ENCODE measurements around the gene OSBP2. TPM values are rescaled to one million over a fixed set of nuclear protein-coding genes. Genes with fewer than 3 reads are reported as not detected.
"Not testable (repeated sequence)": the region's sequence is repeated elsewhere in the genome, so short reads cannot be mapped to it uniquely, and the experiment has no call there.

The OSBP2 gene
- total RNA-seq, 1 donor, result 11.1 TPM

DNA sequence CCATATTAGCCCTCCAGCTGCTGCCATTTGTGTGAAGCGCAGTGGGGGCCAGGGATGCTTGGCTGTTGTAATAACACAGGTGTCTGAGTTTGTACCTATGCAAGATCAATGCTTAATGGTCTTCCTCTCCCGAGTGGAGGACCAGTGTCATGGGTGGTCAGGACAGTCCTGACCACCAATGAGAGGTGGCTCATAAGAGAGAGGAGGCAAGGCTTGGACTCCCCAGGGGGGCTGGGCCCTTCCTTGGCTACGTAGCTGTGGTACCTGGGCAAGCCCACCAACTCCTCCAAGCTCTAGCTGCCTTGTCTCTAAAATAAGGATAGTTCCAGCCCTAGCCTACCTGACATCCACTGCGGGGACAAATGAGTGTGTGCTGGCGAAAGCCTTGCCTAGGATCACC is 79.2 kb downstream of the OSBP2 start:
- no peak for DNase-seq (ENCODE audit: low read depth)
- no peak overlapping the region for H3K4me3 ChIP-seq (ENCODE audit: low read depth, low read length)
- TF ChIP-seq, protein P1, sequence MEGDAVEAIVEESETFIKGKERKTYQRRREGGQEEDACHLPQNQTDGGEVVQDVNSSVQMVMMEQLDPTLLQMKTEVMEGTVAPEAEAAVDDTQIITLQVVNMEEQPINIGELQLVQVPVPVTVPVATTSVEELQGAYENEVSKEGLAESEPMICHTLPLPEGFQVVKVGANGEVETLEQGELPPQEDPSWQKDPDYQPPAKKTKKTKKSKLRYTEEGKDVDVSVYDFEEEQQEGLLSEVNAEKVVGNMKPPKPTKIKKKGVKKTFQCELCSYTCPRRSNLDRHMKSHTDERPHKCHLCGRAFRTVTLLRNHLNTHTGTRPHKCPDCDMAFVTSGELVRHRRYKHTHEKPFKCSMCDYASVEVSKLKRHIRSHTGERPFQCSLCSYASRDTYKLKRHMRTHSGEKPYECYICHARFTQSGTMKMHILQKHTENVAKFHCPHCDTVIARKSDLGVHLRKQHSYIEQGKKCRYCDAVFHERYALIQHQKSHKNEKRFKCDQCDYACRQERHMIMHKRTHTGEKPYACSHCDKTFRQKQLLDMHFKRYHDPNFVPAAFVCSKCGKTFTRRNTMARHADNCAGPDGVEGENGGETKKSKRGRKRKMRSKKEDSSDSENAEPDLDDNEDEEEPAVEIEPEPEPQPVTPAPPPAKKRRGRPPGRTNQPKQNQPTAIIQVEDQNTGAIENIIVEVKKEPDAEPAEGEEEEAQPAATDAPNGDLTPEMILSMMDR (IDR thresholded peaks at IDR 0.05; ENCODE audit: insufficient read depth, low read length), result no peak

DNA sequence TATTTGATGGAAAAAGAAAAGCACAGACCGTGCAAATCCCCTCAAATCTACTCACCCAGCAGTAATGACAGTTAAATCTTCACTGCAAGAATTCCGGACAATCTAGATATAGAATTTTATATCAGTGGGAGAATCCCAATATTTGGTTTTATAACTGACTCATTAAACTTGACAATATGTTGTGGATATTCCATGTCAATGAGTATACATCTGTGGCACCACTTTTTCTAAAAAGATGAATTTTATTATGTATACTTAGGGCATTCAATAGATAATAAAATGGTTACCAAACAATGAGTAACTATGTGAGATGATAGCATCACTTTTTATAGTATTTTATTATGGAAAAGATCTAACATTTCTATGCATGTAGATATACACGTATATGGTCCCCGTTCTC is 79.9 kb downstream of the OSBP2 start:
- DNase-seq (ENCODE audit: low read depth), result no peak
- H3K4me3 ChIP-seq (ENCODE audit: low read depth, low read length), result no peak overlapping the region
- TF ChIP-seq, protein P1 (IDR thresholded peaks at IDR 0.05; ENCODE audit: insufficient read depth, low read length), result no peak

DNA sequence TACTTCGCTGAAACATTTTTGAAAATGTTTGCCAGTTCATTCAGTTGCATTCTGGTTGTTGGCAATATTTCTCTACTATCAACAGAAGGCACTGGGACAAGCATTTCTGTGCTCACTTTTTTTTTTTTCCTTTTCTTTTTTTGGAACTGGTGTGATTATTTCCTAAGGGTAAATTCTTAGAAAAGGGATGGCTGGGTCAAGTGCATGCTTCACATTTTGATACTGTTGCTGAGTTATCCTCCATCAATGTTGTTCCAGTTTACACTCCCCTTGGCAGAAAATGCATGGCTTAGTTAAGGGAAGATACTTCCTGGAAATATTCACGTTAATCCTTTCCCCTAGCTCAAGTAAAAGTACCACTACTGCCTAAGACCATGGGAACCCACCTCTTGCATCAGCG is 81.8 kb downstream of the OSBP2 start:
- DNase-seq (ENCODE audit: low read depth), result no peak
- TF ChIP-seq, protein P1 (IDR thresholded peaks at IDR 0.05; ENCODE audit: insufficient read depth, low read length), result no peak
- no peak overlapping the region for H3K4me3 ChIP-seq (ENCODE audit: low read depth, low read length)

DNA sequence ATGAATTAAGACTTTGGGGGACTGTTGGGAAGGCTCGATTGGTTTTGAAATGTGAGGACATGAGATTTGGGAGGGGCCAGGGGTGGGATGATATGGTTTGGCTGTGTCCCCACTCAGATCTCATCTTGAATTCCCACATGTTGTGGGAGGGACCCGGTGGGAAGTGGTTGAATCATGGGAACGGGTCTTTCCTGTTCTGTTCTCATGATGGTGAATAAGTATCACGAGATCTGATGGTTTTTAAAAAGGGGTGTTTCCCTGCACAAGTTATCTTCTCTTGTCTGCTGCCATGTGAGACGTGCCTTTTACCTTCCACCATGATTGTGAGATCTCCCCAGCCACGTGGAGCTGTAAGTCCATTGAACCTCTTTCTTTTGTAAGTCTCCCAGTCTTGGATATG is 82.5 kb downstream of the OSBP2 start:
- H3K4me3 ChIP-seq (ENCODE audit: low read depth, low read length); DNase-seq (ENCODE audit: low read depth): not testable (repeated sequence)

DNA sequence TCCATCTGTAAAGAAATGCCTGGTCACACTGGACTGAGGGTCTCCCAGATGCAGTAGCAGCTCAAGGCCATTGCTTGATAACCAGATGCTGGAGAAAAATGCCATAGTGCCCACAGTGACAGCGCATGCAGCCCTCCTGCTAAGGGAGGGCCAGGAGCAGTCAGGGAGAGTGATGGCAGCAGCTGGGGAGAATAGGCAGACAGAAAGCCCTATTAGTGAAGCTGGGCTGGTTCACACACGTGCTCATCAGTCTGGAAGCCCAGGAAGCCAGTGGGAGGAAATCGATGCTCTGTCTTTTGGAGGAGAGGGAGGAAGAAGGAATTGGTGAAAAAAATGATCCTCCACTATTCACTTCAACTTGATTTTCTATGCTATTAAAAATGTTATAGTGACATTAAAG is 82.9 kb downstream of the OSBP2 start:
- DNase-seq (ENCODE audit: low read depth), result no peak
- no peak overlapping the region for H3K4me3 ChIP-seq (ENCODE audit: low read depth, low read length)
- TF ChIP-seq, protein P1 (IDR thresholded peaks at IDR 0.05; ENCODE audit: insufficient read depth, low read length), result no peak

DNA sequence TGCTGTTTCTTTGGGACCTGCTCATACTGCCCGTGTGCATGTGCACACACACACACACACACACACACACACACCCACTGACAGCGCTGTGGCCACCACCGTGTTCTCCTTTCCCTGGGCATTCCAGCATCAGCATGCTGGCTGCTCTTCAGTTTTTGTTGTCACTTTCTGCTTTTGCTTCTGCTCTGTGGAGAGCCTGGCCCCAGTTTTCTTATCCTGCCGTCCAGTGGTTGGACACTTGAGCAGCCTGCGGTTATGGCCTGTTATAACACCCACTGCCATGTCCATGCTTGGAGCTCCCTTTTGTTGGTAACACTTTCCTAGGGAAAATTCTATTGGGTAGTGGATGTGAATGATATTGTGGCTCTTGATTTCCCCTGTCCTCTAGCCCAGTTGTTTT is 83.6 kb downstream of the OSBP2 start:
- H3K4me3 ChIP-seq (ENCODE audit: low read depth, low read length), result no peak overlapping the region
- DNase-seq (ENCODE audit: low read depth), result no peak
- TF ChIP-seq, protein P1 (IDR thresholded peaks at IDR 0.05; ENCODE audit: insufficient read depth, low read length), result no peak

DNA sequence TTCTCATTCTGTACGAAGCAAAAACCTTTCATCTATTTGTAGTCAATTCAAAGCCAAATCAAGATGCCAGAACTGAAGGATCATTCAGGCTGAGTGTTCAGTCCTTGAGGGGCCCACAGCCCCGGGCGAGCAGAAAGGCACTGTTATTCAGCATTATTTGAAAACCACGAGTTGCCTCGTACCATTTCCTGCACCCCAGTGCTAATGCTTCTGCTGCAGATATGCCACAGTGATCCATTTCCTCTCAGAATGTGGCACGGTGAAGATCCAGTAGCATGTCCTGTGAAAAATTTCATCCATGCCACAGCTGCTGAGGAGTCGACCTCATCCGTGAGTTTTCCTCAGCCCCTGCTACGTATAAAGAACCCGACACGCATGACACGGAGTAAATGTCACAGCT is 85.4 kb downstream of the OSBP2 start:
- TF ChIP-seq, protein P1 (IDR thresholded peaks at IDR 0.05; ENCODE audit: insufficient read depth, low read length), result no peak
- no peak for DNase-seq (ENCODE audit: low read depth)
- no peak overlapping the region for H3K4me3 ChIP-seq (ENCODE audit: low read depth, low read length)
